WTC11 (cell line): ENCODE results near the gene KLHL26. TPM values are rescaled to one million over a fixed set of nuclear protein-coding genes. Genes with fewer than 3 reads are reported as not detected.

Source experiments
- ATAC-seq: fragments of 200-7000 bp; cut with Tn5 transposase; 2 replicates; pipeline ENCODE4 v1.10.0; 2021; ENCODE audit warnings: mild to moderate bottlenecking, moderate library complexity
- CTCF ChIA-PET: fragments of 300-600 bp; sonication (Branson Sonifier 250); formaldehyde crosslinking; loops from one replicate; lab custom pipeline; 2021; ENCODE audit warnings: antibody characterized with exemption; lab: Charles Lee
- POLR2A ChIA-PET: fragments of 350-600 bp; sonication (Branson Sonifier 250); formaldehyde crosslinking; loops from one replicate; lab custom pipeline; 2021; ENCODE audit warnings: antibody characterized with exemption; lab: Charles Lee
- DNase-seq: peaks from one replicate; pipeline ENCODE4 v3.0.0; 2021; ENCODE audit warnings: low spot score
- H3K27ac Mint-ChIP-seq: 2 replicates; pipeline ENCODE4 v1.8.0; 2021; ENCODE audit warnings: mixed read lengths
- H3K27me3 Mint-ChIP-seq: 2 replicates; pipeline ENCODE4 v1.8.0; 2021; ENCODE audit warnings: low read depth, mild to moderate bottlenecking, moderate library complexity, mixed read lengths
- H3K36me3 Mint-ChIP-seq: 2 replicates; pipeline ENCODE4 v1.8.0; 2021; ENCODE audit warnings: mixed read lengths
- H3K4me1 Mint-ChIP-seq: 2 replicates; pipeline ENCODE4 v1.8.0; 2022; ENCODE audit warnings: mixed read lengths
- H3K4me3 Mint-ChIP-seq: 2 replicates; pipeline ENCODE4 v1.8.0; 2021; ENCODE audit warnings: mild to moderate bottlenecking, moderate library complexity, mixed read lengths
- H3K9me3 Mint-ChIP-seq: 2 replicates; pipeline ENCODE4 v1.8.0; 2021; ENCODE audit warnings: mixed read lengths
- CREM ChIP-seq: sonication (generic); formaldehyde crosslinking; IDR thresholded peaks from 2 replicates; pipeline ENCODE4 v1.8.1; 2022; ENCODE audit warnings: mild to moderate bottlenecking, missing genetic modification reagents, moderate library complexity
- CTCF ChIP-seq: fragments of 200-600 bp; IDR thresholded peaks from 2 replicates; pipeline ENCODE4 v1.8.0; 2022; ENCODE audit warnings: antibody characterized with exemption
- E2F4 ChIP-seq: sonication (generic); formaldehyde crosslinking; IDR thresholded peaks from 2 replicates; pipeline ENCODE4 v1.8.1; 2022; ENCODE audit warnings: low read depth, mild to moderate bottlenecking, moderate library complexity, missing genetic modification reagents, borderline replicate concordance
- ETV6 ChIP-seq: sonication (generic); formaldehyde crosslinking; IDR thresholded peaks from 2 replicates; pipeline ENCODE4 v1.8.1; 2022; ENCODE audit warnings: mild to moderate bottlenecking, missing genetic modification reagents
- FOXP4 ChIP-seq: sonication (generic); formaldehyde crosslinking; IDR thresholded peaks from 2 replicates; pipeline ENCODE4 v1.8.0; 2022; ENCODE audit warnings: mild to moderate bottlenecking, missing genetic modification reagents
- GTF2I ChIP-seq: fragments of 250-450 bp; sonication (Bioruptor Pico); conservative IDR thresholded peaks from 2 replicates; pipeline ENCODE4 v1.4.0; 2021; ENCODE audit warnings: mild to moderate bottlenecking
- HMGA2 ChIP-seq: fragments of 250-450 bp; sonication (Bioruptor Pico); IDR thresholded peaks from 2 replicates; pipeline ENCODE4 v1.4.0; 2021; ENCODE audit warnings: mild to moderate bottlenecking, moderate library complexity
- IRF1 ChIP-seq: sonication (generic); formaldehyde crosslinking; IDR thresholded peaks from 2 replicates; pipeline ENCODE4 v1.8.0; 2023; ENCODE audit warnings: missing genetic modification reagents
- OVOL2 ChIP-seq: fragments of 250-450 bp; sonication (Bioruptor Pico); IDR thresholded peaks from 2 replicates; pipeline ENCODE4 v1.9.0; 2021; ENCODE audit warnings: mild to moderate bottlenecking, borderline replicate concordance
- RORB ChIP-seq: fragments of 250-450 bp; sonication (Bioruptor Pico); IDR thresholded peaks from 2 replicates; pipeline ENCODE4 v1.9.0; 2021; ENCODE audit warnings: mild to moderate bottlenecking
- ZBTB21 ChIP-seq: sonication (generic); formaldehyde crosslinking; IDR thresholded peaks from 2 replicates; pipeline ENCODE4 v1.8.1; 2023; ENCODE audit warnings: mild to moderate bottlenecking, missing genetic modification reagents, borderline replicate concordance
- ZNF263 ChIP-seq: sonication (generic); formaldehyde crosslinking; IDR thresholded peaks from 2 replicates; pipeline ENCODE4 v1.8.1; 2022; ENCODE audit warnings: low read depth, mild to moderate bottlenecking, moderate library complexity, missing genetic modification reagents
- ZNF423 ChIP-seq: fragments of 250-450 bp; sonication (Bioruptor Pico); IDR thresholded peaks from 2 replicates; pipeline ENCODE4 v2.1.2; 2022; ENCODE audit warnings: mild to moderate bottlenecking, moderate library complexity
- ZNF671 ChIP-seq: fragments of 250-450 bp; sonication (Bioruptor Pico); IDR thresholded peaks from 2 replicates; pipeline ENCODE4 v1.8.0; 2021; ENCODE audit warnings: mild to moderate bottlenecking
- total RNA-seq: library from RNA; stranded (reverse); gene quantifications from 3 replicates; pipeline ENCODE4 v1.2.3, GENCODE V29; 2021
- TF ChIP-seq, protein P1 (sequence below): sonication (generic); formaldehyde crosslinking; IDR thresholded peaks from 2 replicates; pipeline ENCODE4 v1.8.1; 2022; ENCODE audit warnings: missing genetic modification reagents, borderline replicate concordance
- TF ChIP-seq, protein P2 (sequence below): sonication (generic); formaldehyde crosslinking; IDR thresholded peaks from 2 replicates; pipeline ENCODE4 v1.8.1; 2022; ENCODE audit warnings: mild to moderate bottlenecking, missing genetic modification reagents, moderate library complexity, borderline replicate concordance
- TF ChIP-seq, protein P3 (sequence below): sonication (generic); formaldehyde crosslinking; conservative IDR thresholded peaks from 2 replicates; pipeline ENCODE4 v1.8.1; 2022; ENCODE audit warnings: mild to moderate bottlenecking, missing genetic modification reagents

KLHL26 gene
- total RNA-seq, 1 experiment from 2014 or later: 13.1 TPM

DNA sequence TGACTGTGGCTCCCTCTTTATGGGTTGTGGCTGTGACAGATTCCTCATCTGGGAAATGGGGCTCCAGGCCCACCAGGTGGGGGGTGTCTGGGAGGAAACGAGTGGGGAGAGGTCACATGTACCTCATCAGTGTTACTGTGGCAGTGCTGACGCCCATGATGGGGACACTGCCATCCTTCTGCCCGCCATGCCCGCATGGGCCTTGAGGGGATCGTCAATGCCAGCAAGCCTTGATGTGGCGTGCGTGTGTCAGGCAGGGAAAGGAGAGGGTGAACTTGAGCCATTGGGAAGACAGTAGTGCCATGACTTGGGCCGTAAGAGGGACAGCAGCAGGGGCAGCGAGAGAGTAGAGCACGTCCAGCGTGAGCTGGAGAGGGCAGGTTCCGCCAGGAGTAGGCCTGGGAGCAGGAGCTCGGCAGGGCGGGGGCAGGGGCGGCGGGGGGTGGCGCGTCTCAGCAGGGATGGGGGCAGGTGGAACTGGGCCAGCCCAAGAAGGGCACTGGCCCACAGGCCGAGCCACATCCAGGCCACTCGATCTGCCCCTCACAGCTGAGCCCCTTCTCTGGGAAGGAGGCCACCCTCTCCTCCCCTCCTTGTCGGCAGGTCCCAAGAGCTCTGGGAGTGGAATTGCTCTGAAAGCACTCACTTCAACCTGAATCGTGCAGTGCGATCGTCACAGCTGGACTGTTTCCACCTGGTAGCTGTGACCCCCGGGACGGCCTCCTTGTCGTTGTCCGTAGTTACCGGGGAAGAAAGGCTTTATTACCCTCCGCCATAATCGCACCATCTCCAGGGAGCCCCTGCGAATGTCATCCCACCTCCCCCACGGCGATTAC lies 9.9 kb downstream of the KLHL26 start:
- POLR2A ChIA-PET: no interaction called here
- peak overlapping the region; percentile 74 for H3K27ac Mint-ChIP-seq
- H3K36me3 Mint-ChIP-seq: no peaks in the 10 kb centered on the region
- DNase-seq: no peak
- peaks cover 44% of the 10 kb centered on the region for H3K4me1 Mint-ChIP-seq
- CTCF ChIA-PET: interaction anchor here (0.6 to 1.1 kb wide), 3 partner anchors 53 to 59 kb away, joined by 3 read pairs; partner anchors contain the start of gene REX1BD
- no peak for TF ChIP-seq GTF2I
- no peak for TF ChIP-seq OVOL2 (CRISPR knock-in tag)
- TF ChIP-seq ZNF263: no peak
- TF ChIP-seq IRF1 (CRISPR knock-in tag): no peak
- TF ChIP-seq, protein P1, sequence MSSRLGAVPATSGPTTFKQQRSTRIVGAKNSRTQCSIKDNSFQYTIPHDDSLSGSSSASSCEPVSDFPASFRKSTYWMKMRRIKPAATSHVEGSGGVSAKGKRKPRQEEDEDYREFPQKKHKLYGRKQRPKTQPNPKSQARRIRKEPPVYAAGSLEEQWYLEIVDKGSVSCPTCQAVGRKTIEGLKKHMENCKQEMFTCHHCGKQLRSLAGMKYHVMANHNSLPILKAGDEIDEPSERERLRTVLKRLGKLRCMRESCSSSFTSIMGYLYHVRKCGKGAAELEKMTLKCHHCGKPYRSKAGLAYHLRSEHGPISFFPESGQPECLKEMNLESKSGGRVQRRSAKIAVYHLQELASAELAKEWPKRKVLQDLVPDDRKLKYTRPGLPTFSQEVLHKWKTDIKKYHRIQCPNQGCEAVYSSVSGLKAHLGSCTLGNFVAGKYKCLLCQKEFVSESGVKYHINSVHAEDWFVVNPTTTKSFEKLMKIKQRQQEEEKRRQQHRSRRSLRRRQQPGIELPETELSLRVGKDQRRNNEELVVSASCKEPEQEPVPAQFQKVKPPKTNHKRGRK: no peak
- no peak for TF ChIP-seq FOXP4 (CRISPR knock-in tag)
- TF ChIP-seq, all 79 proteins: peak for 0
- H3K9me3 Mint-ChIP-seq: peaks cover 5% of the 10 kb centered on the region
- H3K27me3 Mint-ChIP-seq: peaks cover 3% of the 10 kb centered on the region; the same call in 1 of the 2 replicates
- no peak for ATAC-seq
- H3K4me3 Mint-ChIP-seq: no peak overlapping the region

- Mint-ChIP-seq H3K4me3 (no peak overlapping the region), H3K27me3 (peaks cover 3% of the 10 kb centered on the region; the same call in 1 of the 2 replicates), H3K4me1 (peaks cover 47% of the 10 kb centered on the region), H3K36me3 (no peaks in the 10 kb centered on the region), H3K9me3 (peaks cover 5% of the 10 kb centered on the region), H3K27ac (peak overlapping the region; percentile 12; the same call in 1 of the 2 replicates)
- ChIA-PET POLR2A (no interaction called here), CTCF (interaction anchor here (1.0 to 2.0 kb wide), 2 partner anchors 53 to 58 kb away, joined by 3 to 8 read pairs; no protein-coding TSS in a partner anchor)
- DNase-seq (no peak), ATAC-seq (no peak)
- TF ChIP-seq CTCF (no peak), RORB (no peak), HMGA2 (no peak), ETV6 (CRISPR knock-in tag) (no peak), CREM (CRISPR knock-in tag) (no peak), ZNF423 (CRISPR knock-in tag) (no peak), ZNF671 (CRISPR knock-in tag) (no peak), E2F4 (CRISPR knock-in tag) (no peak), ZBTB21 (no peak)
- TF ChIP-seq, protein P2, sequence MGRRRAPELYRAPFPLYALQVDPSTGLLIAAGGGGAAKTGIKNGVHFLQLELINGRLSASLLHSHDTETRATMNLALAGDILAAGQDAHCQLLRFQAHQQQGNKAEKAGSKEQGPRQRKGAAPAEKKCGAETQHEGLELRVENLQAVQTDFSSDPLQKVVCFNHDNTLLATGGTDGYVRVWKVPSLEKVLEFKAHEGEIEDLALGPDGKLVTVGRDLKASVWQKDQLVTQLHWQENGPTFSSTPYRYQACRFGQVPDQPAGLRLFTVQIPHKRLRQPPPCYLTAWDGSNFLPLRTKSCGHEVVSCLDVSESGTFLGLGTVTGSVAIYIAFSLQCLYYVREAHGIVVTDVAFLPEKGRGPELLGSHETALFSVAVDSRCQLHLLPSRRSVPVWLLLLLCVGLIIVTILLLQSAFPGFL (CRISPR knock-in tag): no peak
- TF ChIP-seq, protein P3, sequence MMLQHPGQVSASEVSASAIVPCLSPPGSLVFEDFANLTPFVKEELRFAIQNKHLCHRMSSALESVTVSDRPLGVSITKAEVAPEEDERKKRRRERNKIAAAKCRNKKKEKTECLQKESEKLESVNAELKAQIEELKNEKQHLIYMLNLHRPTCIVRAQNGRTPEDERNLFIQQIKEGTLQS (CRISPR knock-in tag): no peak
Measured at GRCh38 chr19:18647371-18647767, 10.5 kb downstream of the KLHL26 start.
